CD14-positive monocyte (primary cell): ENCODE results near the gene PXN. TPM values are rescaled to one million over a fixed set of nuclear protein-coding genes. Genes with fewer than 3 reads are reported as not detected.

Experiments
- DNase-seq, 3 donors: peaks; one replicate each; pipeline ENCODE4 v3.0.0-alpha.2; 2011 to 2022
- H2AFZ ChIP-seq: 2 replicates; pipeline ENCODE4 v1.6.0; 2012; ENCODE audit warnings: mild to moderate bottlenecking, low read depth, low read length, inconsistent platforms; ENCODE audit not compliant: insufficient read depth, poor library complexity, severe bottlenecking
- H3K27ac ChIP-seq, 2 donors: 1 replicate in 1 of 2; 2 replicates in 1 of 2; pipeline ENCODE4 v1.5.1; 2012 to 2013; ENCODE audit warnings: low read length in 2 of 2, control low read depth in 1 of 2, inconsistent platforms in 1 of 2, low read depth in 1 of 2, mild to moderate bottlenecking in 1 of 2
- H3K27me3 ChIP-seq, 2 donors: one replicate each; pipeline versions ENCODE4 v1.6.0 to v1.6.1; 2011 to 2013; ENCODE audit warnings: low read length in 2 of 2; ENCODE audit not compliant: control insufficient read depth in 2 of 2, insufficient read depth in 2 of 2
- H3K36me3 ChIP-seq, 2 donors: replicated peaks in 1 of 2; 1 replicate in 1 of 2; 2 replicates in 1 of 2; pipeline versions ENCODE4 v1.5.1 to v1.6.1; 2012 to 2013; ENCODE audit warnings: low read length in 2 of 2, control low read depth in 1 of 2, inconsistent platforms in 1 of 2, mild to moderate bottlenecking in 1 of 2; ENCODE audit not compliant: insufficient read depth in 2 of 2, control insufficient read depth in 1 of 2
- H3K4me1 ChIP-seq, 2 donors: 1 replicate in 1 of 2; 2 replicates in 1 of 2; pipeline versions ENCODE4 v1.5.1 to v1.6.1; 2012 to 2013; ENCODE audit warnings: low read length in 2 of 2, control low read depth in 1 of 2, inconsistent platforms in 1 of 2, mild to moderate bottlenecking in 1 of 2, moderate library complexity in 1 of 2; ENCODE audit not compliant: insufficient read depth in 2 of 2, control insufficient read depth in 1 of 2
- H3K4me2 ChIP-seq: replicated peaks from 2 replicates; pipeline ENCODE3; 2012; ENCODE audit warnings: low read length, moderate library complexity, mild to moderate bottlenecking; ENCODE audit not compliant: poor library complexity, severe bottlenecking; ENCODE audit errors: extremely low read depth
- H3K4me3 ChIP-seq, 3 experiments: fragments of 200-600 bp in 1 of 3; sonication (generic) in 1 of 3; replicated peaks in 1 of 3; 1 replicate in 2 of 3; 2 replicates in 1 of 3; pipeline ENCODE4 v1.5.1; 2011 to 2013; ENCODE audit warnings: low read length in 3 of 3, mild to moderate bottlenecking in 3 of 3, control low read depth in 2 of 3, low read depth in 2 of 3, inconsistent platforms in 1 of 3, moderate library complexity in 1 of 3
- H3K79me2 ChIP-seq: 2 replicates; pipeline ENCODE4 v1.6.0; 2012; ENCODE audit warnings: mild to moderate bottlenecking, control low read depth, inconsistent platforms, low read length, moderate library complexity; ENCODE audit not compliant: insufficient read depth
- H3K9ac ChIP-seq: 2 replicates; pipeline ENCODE4 v1.6.0; 2017; ENCODE audit warnings: low read length, mild to moderate bottlenecking; ENCODE audit not compliant: insufficient read depth, poor library complexity, severe bottlenecking
- H3K9me3 ChIP-seq, 2 donors: replicated peaks in 1 of 2; 1 replicate in 1 of 2; 2 replicates in 1 of 2; pipeline versions ENCODE4 v1.5.1 to v1.6.1; 2012 to 2013; ENCODE audit warnings: low read length in 2 of 2, control low read depth in 1 of 2; ENCODE audit not compliant: control insufficient read depth in 1 of 2, insufficient read depth in 1 of 2
- H4K20me1 ChIP-seq: 2 replicates; pipeline ENCODE4 v1.6.0; 2012; ENCODE audit warnings: mild to moderate bottlenecking, low read length, control low read depth, moderate library complexity; ENCODE audit not compliant: insufficient read depth
- H3K27ac Mint-ChIP-seq, 7 donors: one replicate each; pipeline ENCODE4 v1.8.0; 2020; ENCODE audit warnings: mild to moderate bottlenecking in 7 of 7, mixed read lengths in 7 of 7, moderate library complexity in 6 of 7, inconsistent platforms in 2 of 7
- H3K27me3 Mint-ChIP-seq, 3 donors: one replicate each; pipeline ENCODE4 v1.8.0; 2021 to 2022; ENCODE audit warnings: low read depth in 3 of 3, mild to moderate bottlenecking in 3 of 3, mixed read lengths in 3 of 3, moderate library complexity in 3 of 3, inconsistent platforms in 1 of 3
- H3K36me3 Mint-ChIP-seq, 2 donors: one replicate each; pipeline ENCODE4 v1.8.0; 2020; ENCODE audit warnings: mixed read lengths in 2 of 2, inconsistent platforms in 1 of 2, mild to moderate bottlenecking in 1 of 2
- H3K4me1 Mint-ChIP-seq: one replicate; pipeline ENCODE4 v1.8.0; 2020; ENCODE audit warnings: mild to moderate bottlenecking, mixed read lengths
- H3K4me3 Mint-ChIP-seq, 2 donors: one replicate each; pipeline ENCODE4 v1.8.0; 2020; ENCODE audit warnings: mild to moderate bottlenecking in 2 of 2, mixed read lengths in 2 of 2, moderate library complexity in 1 of 2
- H3K9me3 Mint-ChIP-seq, 7 donors: one replicate each; pipeline ENCODE4 v1.8.0; 2020 to 2022; ENCODE audit warnings: mixed read lengths in 7 of 7, mild to moderate bottlenecking in 6 of 7, moderate library complexity in 6 of 7, inconsistent platforms in 2 of 7
- WGBS: methylation state at CpG from one replicate; pipeline ENCODE4 v1.1.5; 2013; ENCODE audit warnings: missing lambda C conversion rate; ENCODE audit not compliant: insufficient coverage; 5-methylcytosine and 5-hydroxymethylcytosine counted together
- intact Hi-C, 2 donors: fragments of 100-400 bp; cut with micrococcal nuclease; formaldehyde crosslinking; loops; one replicate each; pipeline versions ENCODE4 v1.15.0 to v1.15.1; 2023
- polyA plus RNA-seq, 3 donors: library from polyadenylated mRNA; depleted of rRNA in 1 of 3; unstranded in 2 of 3; stranded (reverse) in 1 of 3; fragments of 300-500 nt in 2 of 3; fragments of >200 nt in 1 of 3; fragmentation: Illumina TruSeq in 2 of 3; gene quantifications; 1 replicate in 2 of 3; 2 replicates in 1 of 3; pipeline ENCODE4 v1.2.3, GENCODE V29; 2012 to 2021
- TF ChIP-seq, protein P1 (sequence below): fragments of 200-600 bp; IDR thresholded peaks from one replicate; pipeline ENCODE4 v1.8.0; 2022; ENCODE audit warnings: antibody characterized with exemption, mild to moderate bottlenecking

The PXN gene
- polyA plus RNA-seq, 3 donors, result 62.5 to 106 (median 98.4) TPM

DNA sequence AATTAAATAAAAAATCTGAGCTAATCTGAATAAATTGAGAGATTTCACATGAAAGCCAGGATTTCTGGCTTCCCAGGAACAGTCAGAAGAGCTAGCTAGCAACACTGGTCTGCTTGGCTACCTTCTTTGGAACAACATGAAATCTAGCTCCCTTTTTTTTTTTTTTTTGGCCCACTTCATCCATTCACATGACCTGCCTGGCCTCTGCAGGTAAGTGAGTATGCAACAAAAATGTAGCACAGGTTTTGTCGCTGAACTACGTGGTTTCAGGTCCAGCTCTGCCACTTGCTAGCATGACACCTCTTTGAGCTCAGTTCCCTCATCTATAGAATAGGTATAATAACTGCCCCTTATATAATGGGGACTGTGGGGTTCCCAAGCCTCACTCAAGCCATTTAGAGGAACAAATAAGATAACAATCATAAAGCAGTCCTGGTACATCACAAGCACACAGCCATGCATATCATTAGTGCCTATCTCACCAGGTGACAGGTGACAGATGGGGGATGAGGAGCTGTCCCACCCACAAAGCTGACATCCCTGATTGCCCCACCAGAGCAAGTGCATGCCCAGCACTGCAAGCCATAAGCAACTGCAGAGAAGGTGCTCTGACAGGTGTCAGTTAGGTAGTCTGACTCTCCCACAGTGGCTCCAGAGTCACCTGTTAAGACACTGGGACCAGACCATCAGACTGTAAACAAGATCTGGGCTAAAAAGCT, 25.6 kb downstream of the PXN start:
- Histone ChIP-seq H3K4me3 (no peak overlapping the region), H3K4me1 (peaks cover 73 to 84% of the 10 kb centered on the region in 2 donors), H3K36me3 (peaks cover 3 to 26% of the 10 kb centered on the region in 2 donors), H2AFZ (no peak overlapping the region), H4K20me1 (peaks cover 93% of the 10 kb centered on the region), H3K9me3 (no peaks in the 10 kb centered on the region), H3K9ac (no peak overlapping the region), H3K79me2 (peaks cover 93% of the 10 kb centered on the region), H3K27ac (no peak overlapping the region), H3K4me2 (no peak overlapping the region), H3K27me3 (no peaks in the 10 kb centered on the region)
- WGBS, result no CpG with 5 or more reads among the region's 2 CpGs
- Mint-ChIP-seq H3K4me3 (no peak overlapping the region), H3K27me3 (peaks cover 0 to 4% (median 1%) of the 10 kb centered on the region in 3 donors), H3K36me3 (peaks cover 34 to 54% of the 10 kb centered on the region in 2 donors), H3K27ac (no peak overlapping the region), H3K4me1 (peaks cover 90% of the 10 kb centered on the region), H3K9me3 (peaks cover 0 to 3% (median 0%) of the 10 kb centered on the region in 7 donors)
- intact Hi-C loops, result no loop called here
- TF ChIP-seq, protein P1, sequence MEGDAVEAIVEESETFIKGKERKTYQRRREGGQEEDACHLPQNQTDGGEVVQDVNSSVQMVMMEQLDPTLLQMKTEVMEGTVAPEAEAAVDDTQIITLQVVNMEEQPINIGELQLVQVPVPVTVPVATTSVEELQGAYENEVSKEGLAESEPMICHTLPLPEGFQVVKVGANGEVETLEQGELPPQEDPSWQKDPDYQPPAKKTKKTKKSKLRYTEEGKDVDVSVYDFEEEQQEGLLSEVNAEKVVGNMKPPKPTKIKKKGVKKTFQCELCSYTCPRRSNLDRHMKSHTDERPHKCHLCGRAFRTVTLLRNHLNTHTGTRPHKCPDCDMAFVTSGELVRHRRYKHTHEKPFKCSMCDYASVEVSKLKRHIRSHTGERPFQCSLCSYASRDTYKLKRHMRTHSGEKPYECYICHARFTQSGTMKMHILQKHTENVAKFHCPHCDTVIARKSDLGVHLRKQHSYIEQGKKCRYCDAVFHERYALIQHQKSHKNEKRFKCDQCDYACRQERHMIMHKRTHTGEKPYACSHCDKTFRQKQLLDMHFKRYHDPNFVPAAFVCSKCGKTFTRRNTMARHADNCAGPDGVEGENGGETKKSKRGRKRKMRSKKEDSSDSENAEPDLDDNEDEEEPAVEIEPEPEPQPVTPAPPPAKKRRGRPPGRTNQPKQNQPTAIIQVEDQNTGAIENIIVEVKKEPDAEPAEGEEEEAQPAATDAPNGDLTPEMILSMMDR, result no peak
- DNase-seq, result no peak

DNA sequence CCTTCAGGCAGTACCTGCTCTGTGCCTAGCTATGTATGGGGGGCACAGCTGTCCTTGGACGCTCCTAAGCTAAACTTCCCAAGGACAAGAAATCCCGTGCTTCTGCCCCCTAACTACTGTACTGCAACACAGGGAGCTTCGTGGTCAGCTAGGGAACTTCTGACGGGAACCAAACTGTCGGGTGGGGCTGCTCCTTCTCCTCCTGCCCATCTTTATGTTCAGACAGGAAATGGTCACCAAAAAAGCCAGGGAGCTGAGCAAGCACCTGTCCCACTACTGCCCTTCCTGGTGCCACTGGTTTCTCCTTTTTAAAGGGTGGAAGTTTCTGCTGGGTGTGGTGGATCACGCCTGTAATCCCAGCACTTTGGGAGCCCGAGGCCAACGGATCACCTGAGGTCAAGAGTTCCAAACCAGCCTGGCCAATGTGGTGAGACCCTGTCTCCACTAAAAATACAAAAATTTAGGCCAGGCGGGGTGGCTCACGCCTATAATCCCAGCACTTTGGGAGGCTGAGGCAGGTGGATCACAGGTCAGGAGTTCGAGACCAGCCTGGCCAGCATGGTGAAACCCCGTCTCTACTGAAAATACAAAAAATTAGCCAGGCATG, 26.6 kb downstream of the PXN start:
- peak overlapping the region; percentile 70 for H3K4me2 ChIP-seq
- intact Hi-C loops, result no loop called here
- peak overlapping the region in 1 of 3 experiments; percentile 56 for H3K4me3 ChIP-seq
- no peak for DNase-seq
- H3K27me3 ChIP-seq, result no peaks in the 10 kb centered on the region
- peaks cover 33 to 54% of the 10 kb centered on the region in 2 donors for H3K36me3 Mint-ChIP-seq
- H3K79me2 ChIP-seq, result peaks cover 98% of the 10 kb centered on the region
- no peak overlapping the region for H3K9ac ChIP-seq
- H2AFZ ChIP-seq, result no peak overlapping the region
- peaks cover 90% of the 10 kb centered on the region for H4K20me1 ChIP-seq
- no peaks in the 10 kb centered on the region for H3K9me3 Mint-ChIP-seq
- peaks cover 83 to 94% of the 10 kb centered on the region in 2 donors for H3K4me1 ChIP-seq
- peaks cover 96% of the 10 kb centered on the region for H3K4me1 Mint-ChIP-seq
- H3K27me3 Mint-ChIP-seq, result peaks cover 0 to 3% (median 1%) of the 10 kb centered on the region in 3 donors
- H3K27ac Mint-ChIP-seq, result peak overlapping the region; percentile 83 to 93 (median 91)
- H3K9me3 ChIP-seq, result no peaks in the 10 kb centered on the region
- TF ChIP-seq, protein P1, result no peak
- WGBS, result 100% methylated on average over 2 of the region's 12 CpGs
- peaks cover 3 to 26% of the 10 kb centered on the region in 2 donors for H3K36me3 ChIP-seq
- H3K4me3 Mint-ChIP-seq, result peak overlapping the region; percentile 64 to 87
- peak overlapping the region; percentile 68 to 81 for H3K27ac ChIP-seq
